HCT116 (cell line): Measurements from ENCODE around the gene ZC2HC1C. TPM values are rescaled to one million over a fixed set of nuclear protein-coding genes. Genes with fewer than 3 reads are reported as not detected.

Experiments used
- ATAC-seq: fragments of 200-7000 bp; cut with Tn5 transposase; 2 replicates; pipeline ENCODE4 v1.9.1; 2020; ENCODE audit warnings: mild to moderate bottlenecking, moderate library complexity
- BruUV-seq: library from RNA; stranded (reverse); fragments of 400-500 nt; replicated peaks from 2 replicates; lab custom pipeline; 2021; lab: Mats Ljungman, UMichigan
- CTCF ChIA-PET: fragments of 300-600 bp; sonication (Branson Sonifier 250); formaldehyde crosslinking; loops from one replicate; lab custom pipeline; 2021; ENCODE audit warnings: antibody characterized with exemption; lab: Charles Lee
- POLR2A ChIA-PET: fragments of 300-600, 350-600 bp; sonication (Branson Sonifier 250); formaldehyde crosslinking; loops from one replicate; lab custom pipeline; 2021; ENCODE audit warnings: antibody characterized with exemption; lab: Charles Lee
- RAD21 ChIA-PET, 2 experiments: fragments of 300-600 bp; sonication (Branson Sonifier 250); formaldehyde crosslinking; loops; one replicate each; lab custom pipeline; 2023; ENCODE audit warnings: low total read pairs in 2 of 2; ENCODE audit not compliant: uncharacterized antibody in 2 of 2, unreplicated experiment in 2 of 2, low non-redundant PET in 1 of 2; lab: Charles Lee
- DNase-seq: peaks from one replicate; pipeline ENCODE4 v3.0.0-alpha.2; 2010; ENCODE audit warnings: low read depth, low spot score
- H2AFZ ChIP-seq: fragments of 200-600 bp; shearing (Covaris generic), sonication (generic); 2 replicates; pipeline ENCODE4 v1.6.1; 2017; ENCODE audit warnings: low read depth, mixed run types, mixed read lengths, antibody characterized with exemption, low read length; ENCODE audit not compliant: poor library complexity, severe bottlenecking
- H3K27ac ChIP-seq: 2 replicates; pipeline ENCODE4 v1.5.1; 2012; ENCODE audit warnings: low read depth, low read length
- H3K27me3 ChIP-seq: fragments of 200-600 bp; sonication (generic); 2 replicates; pipeline ENCODE4 v1.6.1; 2016; ENCODE audit warnings: mixed run types, low read length, mixed read lengths; ENCODE audit not compliant: insufficient read depth
- H3K36me3 ChIP-seq, 2 experiments: fragments of 200-500 bp in 1 of 2; fragments of 200-600 bp in 1 of 2; sonication (Bioruptor generic) in 1 of 2; sonication (generic) in 1 of 2; 2 replicates each; pipeline versions ENCODE4 v1.5.1 to v1.6.1; 2014 to 2016; ENCODE audit warnings: low read length in 2 of 2, inconsistent platforms in 1 of 2, mixed read lengths in 1 of 2, mixed run types in 1 of 2; ENCODE audit not compliant: insufficient read depth in 2 of 2, control insufficient read depth in 1 of 2
- H3K4me1 ChIP-seq, 2 experiments: fragments of 200-600 bp in 1 of 2; sonication (generic) in 1 of 2; 2 replicates each; pipeline versions ENCODE4 v1.5.1 to v1.6.1; 2012 to 2017; ENCODE audit warnings: low read length in 2 of 2, inconsistent platforms in 1 of 2, mild to moderate bottlenecking in 1 of 2, mixed read lengths in 1 of 2, mixed run types in 1 of 2, moderate library complexity in 1 of 2; ENCODE audit not compliant: insufficient read depth in 2 of 2, control insufficient read depth in 1 of 2
- H3K4me2 ChIP-seq: fragments of 200-600 bp; sonication (generic); 2 replicates; pipeline ENCODE4 v1.6.1; 2017; ENCODE audit warnings: mixed run types, low read length, mixed read lengths
- H3K4me3 ChIP-seq, 2 experiments: fragments of 200-600 bp in 1 of 2; sonication (generic) in 1 of 2; replicated peaks in 1 of 2; 2 replicates each; pipeline ENCODE4 v1.5.1; 2011 to 2016; ENCODE audit warnings: low read length in 2 of 2, control low read depth in 1 of 2, low read depth in 1 of 2, mild to moderate bottlenecking in 1 of 2, mixed read lengths in 1 of 2, mixed run types in 1 of 2
- H3K79me2 ChIP-seq: fragments of 200-600 bp; sonication (generic); 2 replicates; pipeline ENCODE4 v1.6.1; 2017; ENCODE audit warnings: mild to moderate bottlenecking, mixed run types, low read length, moderate library complexity, mixed read lengths; ENCODE audit not compliant: insufficient read depth
- H3K9ac ChIP-seq: fragments of 200-600 bp; sonication (generic); 2 replicates; pipeline ENCODE4 v1.6.1; 2016; ENCODE audit warnings: low read length, mixed read lengths
- H3K9me2 ChIP-seq: fragments of 200-600 bp; sonication (generic), shearing (Covaris generic); 2 replicates; pipeline ENCODE4 v1.6.1; 2017; ENCODE audit warnings: mixed run types, mild to moderate bottlenecking, moderate library complexity; ENCODE audit not compliant: insufficient read depth
- H3K9me3 ChIP-seq, 2 experiments: fragments of 200-500 bp in 1 of 2; fragments of 200-600 bp in 1 of 2; sonication (Bioruptor generic) in 1 of 2; sonication (generic) in 1 of 2; 2 replicates each; pipeline ENCODE4 v1.6.1; 2014 to 2017; ENCODE audit warnings: low read length in 2 of 2, mixed read lengths in 2 of 2, inconsistent platforms in 1 of 2, low read depth in 1 of 2, mild to moderate bottlenecking in 1 of 2, mixed run types in 1 of 2, moderate library complexity in 1 of 2; ENCODE audit not compliant: control insufficient read depth in 1 of 2, insufficient read depth in 1 of 2
- H4K20me1 ChIP-seq: fragments of 200-600 bp; sonication (generic), shearing (Covaris generic); 2 replicates; pipeline ENCODE4 v1.6.1; 2017; ENCODE audit warnings: mixed run types, mild to moderate bottlenecking, moderate library complexity; ENCODE audit not compliant: insufficient read depth
- ATF3 ChIP-seq: IDR thresholded peaks from 2 replicates; pipeline ENCODE4 v1.6.1; 2012
- CBX3 ChIP-seq: IDR thresholded peaks from 2 replicates; pipeline ENCODE4 v1.6.1; 2012; ENCODE audit warnings: low read depth
- EGR1 ChIP-seq: IDR thresholded peaks from 2 replicates; pipeline ENCODE4 v1.6.1; 2012; ENCODE audit warnings: low read depth
- ELF1 ChIP-seq: IDR thresholded peaks from 2 replicates; pipeline ENCODE4 v1.6.1; 2012; ENCODE audit warnings: low read depth, borderline replicate concordance
- EZH2 ChIP-seq: fragments of 200-600 bp; sonication (generic); IDR thresholded peaks from 2 replicates; pipeline ENCODE4 v1.6.1; 2017; ENCODE audit warnings: antibody characterized with exemption, mixed run types
- EZH2phosphoT487 ChIP-seq: fragments of 200-600 bp; IDR thresholded peaks from 2 replicates; pipeline ENCODE4 v1.6.1; 2018; ENCODE audit warnings: antibody characterized with exemption, borderline replicate concordance
- FOSL1 ChIP-seq: IDR thresholded peaks from 2 replicates; pipeline ENCODE4 v1.6.1; 2012; ENCODE audit warnings: low read depth
- JUND ChIP-seq: IDR thresholded peaks from 2 replicates; pipeline ENCODE4 v1.6.1; 2012
- MAX ChIP-seq: IDR thresholded peaks from 2 replicates; pipeline ENCODE4 v1.6.1; 2012
- POLR2A ChIP-seq: IDR thresholded peaks from 2 replicates; pipeline ENCODE4 v1.7.0; 2011; ENCODE audit warnings: borderline replicate concordance; ENCODE audit not compliant: insufficient read depth, insufficient read length; ENCODE audit errors: extremely low read depth
- POLR2AphosphoS5 ChIP-seq: IDR thresholded peaks from 2 replicates; pipeline ENCODE4 v1.6.1; 2011; ENCODE audit warnings: mild to moderate bottlenecking, low read depth, low read length, moderate library complexity
- RAD21 ChIP-seq: IDR thresholded peaks from 2 replicates; pipeline ENCODE4 v1.6.1; 2012; ENCODE audit warnings: low read depth, mild to moderate bottlenecking
- SIN3A ChIP-seq: IDR thresholded peaks from 2 replicates; pipeline ENCODE4 v1.6.1; 2012; ENCODE audit warnings: low read depth
- SP1 ChIP-seq: IDR thresholded peaks from 2 replicates; pipeline ENCODE4 v1.6.1; 2012; ENCODE audit warnings: low read depth
- SRF ChIP-seq: IDR thresholded peaks from 2 replicates; pipeline ENCODE4 v1.6.1; 2012; ENCODE audit warnings: low read depth
- TCF7L2 ChIP-seq: IDR thresholded peaks from 2 replicates; pipeline ENCODE4 v1.7.0; 2011; ENCODE audit warnings: borderline replicate concordance, inconsistent platforms; ENCODE audit not compliant: insufficient read depth, insufficient read length; ENCODE audit errors: extremely low read depth
- YY1 ChIP-seq: IDR thresholded peaks from 2 replicates; pipeline ENCODE4 v1.6.1; 2011; ENCODE audit warnings: low read length, low read depth, moderate library complexity, mild to moderate bottlenecking; ENCODE audit not compliant: insufficient replicate concordance; ENCODE audit errors: extremely low read depth
- ZBTB33 ChIP-seq: IDR thresholded peaks from 2 replicates; pipeline ENCODE4 v1.6.1; 2011; ENCODE audit warnings: mild to moderate bottlenecking, low read length, moderate library complexity; ENCODE audit not compliant: insufficient replicate concordance; ENCODE audit errors: extremely low read depth
- ZFX ChIP-seq: fragments of 450-650 bp; IDR thresholded peaks from 2 replicates; pipeline ENCODE4 v1.6.1; 2017
- ZNF274 ChIP-seq: fragments of 200-500 bp; sonication (Bioruptor generic); IDR thresholded peaks from 2 replicates; pipeline ENCODE4 v1.6.1; 2014; ENCODE audit warnings: mild to moderate bottlenecking, low read depth, low read length, inconsistent platforms
- intact Hi-C: fragments of 100-400 bp; cut with micrococcal nuclease; formaldehyde crosslinking; loops from 2 replicates; pipeline ENCODE4 v1.10.0; 2022
- total RNA-seq: library from RNA; stranded (reverse); gene quantifications from one replicate; pipeline ENCODE4 v1.2.1, GENCODE V29; 2021; ENCODE audit not compliant: unreplicated experiment

Gene ZC2HC1C
- total RNA-seq, 1 experiment from 2014 or later, result 0.98 TPM

GRCh38 chr14:75095690-75096089, 26.2 kb downstream of the ZC2HC1C start:
- no peak overlapping the region for H2AFZ ChIP-seq
- BruUV-seq, result no TSS peak
- H3K4me3 ChIP-seq, result no peak overlapping the region
- H4K20me1 ChIP-seq, result no peaks in the 10 kb centered on the region
- DNase-seq (no peak), ATAC-seq (no peak)
- no peaks in the 10 kb centered on the region for H3K79me2 ChIP-seq
- H3K9ac ChIP-seq, result no peak overlapping the region
- no peaks in the 10 kb centered on the region for H3K9me2 ChIP-seq
- no peak overlapping the region for H3K4me2 ChIP-seq
- H3K27me3 ChIP-seq, result no peaks in the 10 kb centered on the region
- TF ChIP-seq SP1 (no peak), YY1 (no peak), TCF7L2 (no peak), FOSL1 (no peak), POLR2A (no peak), ZBTB33 (no peak), MAX (no peak), ELF1 (no peak), ZFX (no peak), POLR2AphosphoS5 (no peak), ZNF274 (no peak), ATF3 (no peak), SRF (no peak), RAD21 (no peak), EZH2phosphoT487 (no peak), EZH2 (no peak), SIN3A (no peak), EGR1 (no peak), JUND (no peak), CBX3 (no peak)
- CTCF ChIA-PET, result interaction anchor here (1.3 kb wide), 1 partner anchor 234 kb away, joined by 3 read pairs; no protein-coding TSS in a partner anchor
- H3K4me1 ChIP-seq, result no peaks in the 10 kb centered on the region
- intact Hi-C loops, result no loop called here
- H3K9me3 ChIP-seq, result no peaks in the 10 kb centered on the region
- peaks cover 29 to 52% of the 10 kb centered on the region in 2 experiments for H3K36me3 ChIP-seq
- H3K27ac ChIP-seq, result no peak overlapping the region
- RAD21 ChIA-PET, result no interaction called here
- POLR2A ChIA-PET, result no interaction called here
